ENCODE measurements around the gene ZGPAT. TPM values are rescaled to one million over a fixed set of nuclear protein-coding genes. Genes with fewer than 3 reads are reported as not detected.

Gene ZGPAT
- total and polyA plus RNA-seq, 2 of the 4 experiments (the other 2 are of a cell fraction): 13.4 to 20.2 TPM

GRCh38 chr20:63732118-63733095, 24.6 kb downstream of the ZGPAT start:
- no peak overlapping the region for H3K9ac ChIP-seq (ENCODE audit: low read depth, low read length)
- peak overlapping the region; percentile 45 for H2AK9ac ChIP-seq (replicated peaks; ENCODE audit: low read depth, low read length, poor library complexity)
- WGBS, 2 experiments (ENCODE audit: extremely low coverage in 2 of 2, insufficient read length in 1 of 2): 85% methylated on average over 25 of the region's 38 CpGs; no CpG with 5 or more reads in 1 of the 2 experiments
- peaks cover 45% of the 10 kb centered on the region for H4K20me1 ChIP-seq (ENCODE audit: insufficient read depth, low read length)
- no peak overlapping the region for H4K91ac ChIP-seq (ENCODE audit: insufficient read depth, low read depth, low read length)
- POLR2A ChIA-PET (ENCODE audit: unreplicated experiment): no interaction called here
- H3K4me3 ChIP-seq (ENCODE audit: insufficient read depth, low read depth, low read length): no peak overlapping the region
- H3K27ac ChIP-seq (ENCODE audit: insufficient read depth, low read length): no peak overlapping the region
- ATAC-seq (ENCODE audit: low read depth): no peak
- no peak overlapping the region for H2BK20ac ChIP-seq (ENCODE audit: low read depth, low read length)
- H4K8ac ChIP-seq (ENCODE audit: low read depth in 2 of 2, low read length in 2 of 2): no peak overlapping the region
- no peak overlapping the region for H2BK5ac ChIP-seq (ENCODE audit: low read depth, low read length, poor library complexity, severe bottlenecking)
- in situ Hi-C loops (cut with MboI; ENCODE audit: low sequenced_read_pairs): no loop called here
- BruUV-seq (replicated peaks): no TSS peak
- no peak overlapping the region for H3K14ac ChIP-seq (replicated peaks; ENCODE audit: low read depth, low read length)
- no peak overlapping the region for H3K56ac ChIP-seq (ENCODE audit: extremely low read depth, insufficient read depth, low read length)
- no peak overlapping the region for H2AK5ac ChIP-seq (ENCODE audit: low read depth, low read length)
- H3K23ac ChIP-seq (ENCODE audit: low read depth, low read length): no peak overlapping the region
- H3K79me1 ChIP-seq (ENCODE audit: low read depth in 1 of 2, low read length in 2 of 2): peaks cover 21 to 66% of the 10 kb centered on the region in 2 experiments
- peaks cover 19% of the 10 kb centered on the region for H3K9me1 ChIP-seq (ENCODE audit: insufficient read depth, low read length)
- no peak overlapping the region for H2AFZ ChIP-seq (replicated peaks; ENCODE audit: low read length, poor library complexity)
- CTCF ChIA-PET: no interaction called here
- no peak overlapping the region for H3K18ac ChIP-seq (ENCODE audit: low read depth, low read length)
- no peak overlapping the region for H2BK15ac ChIP-seq (ENCODE audit: low read depth, low read length)
- no peaks in the 10 kb centered on the region for H3K27me3 ChIP-seq (ENCODE audit: control insufficient read depth, insufficient read depth, low read length)
- no peak overlapping the region for H4K5ac ChIP-seq (ENCODE audit: low read depth, low read length)
- DNase-seq: no peak
- dilution Hi-C loops (cut with HindIII; ENCODE audit: low sequenced_read_pairs, unreplicated experiment): no loop called here
- H2BK120ac ChIP-seq (ENCODE audit: low read depth, low read length): no peak overlapping the region
- peaks cover 3% of the 10 kb centered on the region; the same call in 1 of the 2 replicates for H3K4me1 ChIP-seq (ENCODE audit: control insufficient read depth, insufficient read depth, low read length)
- H3K9me3 ChIP-seq (ENCODE audit: control insufficient read depth, insufficient read depth, low read length): no peaks in the 10 kb centered on the region
- intact Hi-C loops (cut with micrococcal nuclease): no loop called here
- H3K36me3 ChIP-seq (ENCODE audit: control insufficient read depth, insufficient read depth, low read length): peaks cover 39% of the 10 kb centered on the region
- H3K4me2 ChIP-seq (ENCODE audit: low read depth, low read length): no peak overlapping the region
- H3K4ac ChIP-seq (ENCODE audit: low read depth, low read length): no peak overlapping the region
- TF ChIP-seq MAZ (IDR thresholded peaks at IDR 0.05; ENCODE audit: borderline replicate concordance, low read depth, low read length) (no peak), RFX5 (IDR thresholded peaks at IDR 0.05; ENCODE audit: low read depth, low read length) (no peak), MAFK (IDR thresholded peaks at IDR 0.05; ENCODE audit: low read depth, low read length) (no peak), CHD1 (IDR thresholded peaks at IDR 0.05; ENCODE audit: low read depth, low read length) (no peak), POLR2A (IDR thresholded peaks at IDR 0.05; ENCODE audit: low read depth, low read length) (no peak), CEBPB (IDR thresholded peaks at IDR 0.05; ENCODE audit: low read depth, low read length) (no peak), CTCF (conservative IDR thresholded peaks at IDR 0.05; ENCODE audit: low read depth, low read length) (no peak), RAD21 (IDR thresholded peaks at IDR 0.05; ENCODE audit: low read length) (no peak), SMC3 (IDR thresholded peaks at IDR 0.05; ENCODE audit: low read depth, low read length) (no peak), ELK1 (IDR thresholded peaks at IDR 0.05; ENCODE audit: borderline replicate concordance, low read depth, low read length) (no peak), BHLHE40 (IDR thresholded peaks at IDR 0.05; ENCODE audit: low read depth, low read length) (no peak), MXI1 (IDR thresholded peaks at IDR 0.05; ENCODE audit: borderline replicate concordance, low read depth, low read length) (no peak), RCOR1 (IDR thresholded peaks at IDR 0.05; ENCODE audit: insufficient replicate concordance, low read length) (no peak), NFE2L2 (IDR thresholded peaks at IDR 0.05; ENCODE audit: low read depth, low read length) (no peak)

Data from IMR-90 (cell line).